Measurements from ENCODE around the gene CDH8. TPM values are rescaled to one million over a fixed set of nuclear protein-coding genes. Genes with fewer than 3 reads are reported as not detected.

CDH8 gene
- total RNA-seq, 1 donor from 2014 or later: 0.98 TPM

GRCh38 chr16:62058412-62058811 is 22.2 kb upstream of the CDH8 start:
- TF ChIP-seq POLR2A (IDR thresholded peaks at IDR 0.05): no peak
- TF ChIP-seq CTCF (IDR thresholded peaks at IDR 0.05): no peak
- TF ChIP-seq POLR2AphosphoS5 (IDR thresholded peaks at IDR 0.05; ENCODE audit: insufficient read depth in 1 of 2, low read depth in 1 of 2): no peak
- no peaks in the 10 kb centered on the region for H3K9me3 ChIP-seq
- H3K36me3 ChIP-seq: no peaks in the 10 kb centered on the region
- H3K4me1 ChIP-seq: no peaks in the 10 kb centered on the region
- H3K27ac ChIP-seq: no peak overlapping the region
- DNase-seq (ENCODE audit: extremely low spot score in 2 of 2): no peak
- no peaks in the 10 kb centered on the region for H3K27me3 ChIP-seq
- no peak overlapping the region for H3K4me3 ChIP-seq
- intact Hi-C loops (cut with DNase I): no loop called here

- H3K36me3 ChIP-seq: no peaks in the 10 kb centered on the region
- no peaks in the 10 kb centered on the region for H3K4me1 ChIP-seq
- no peak for DNase-seq (ENCODE audit: extremely low spot score in 2 of 2)
- H3K27ac ChIP-seq: no peak overlapping the region
- intact Hi-C loops (cut with DNase I): no loop called here
- H3K27me3 ChIP-seq: no peaks in the 10 kb centered on the region
- no peaks in the 10 kb centered on the region for H3K9me3 ChIP-seq
- TF ChIP-seq POLR2AphosphoS5 (IDR thresholded peaks at IDR 0.05; ENCODE audit: insufficient read depth in 1 of 2, low read depth in 1 of 2) (no peak), CTCF (IDR thresholded peaks at IDR 0.05) (no peak), POLR2A (IDR thresholded peaks at IDR 0.05) (no peak)
- H3K4me3 ChIP-seq: no peak overlapping the region
Measured at GRCh38 chr16:62051942-62052341, 15.7 kb upstream of the CDH8 start.

- H3K27me3 ChIP-seq: no peaks in the 10 kb centered on the region
- intact Hi-C loops (cut with DNase I): no loop called here
Measured at GRCh38 chr16:62050793-62051192, 14.6 kb upstream of the CDH8 start.

GRCh38 chr16:62046801-62047200 is 10.6 kb upstream of the CDH8 start:
- Histone ChIP-seq H3K4me3 (no peak overlapping the region), H3K27me3 (no peaks in the 10 kb centered on the region), H3K9me3 (no peaks in the 10 kb centered on the region), H3K36me3 (no peaks in the 10 kb centered on the region), H3K27ac (no peak overlapping the region), H3K4me1 (no peaks in the 10 kb centered on the region)
- no peak for TF ChIP-seq POLR2A (IDR thresholded peaks at IDR 0.05)
- TF ChIP-seq CTCF (IDR thresholded peaks at IDR 0.05): no peak
- no peak for TF ChIP-seq POLR2AphosphoS5 (IDR thresholded peaks at IDR 0.05; ENCODE audit: insufficient read depth in 1 of 2, low read depth in 1 of 2)
- no peak for DNase-seq (ENCODE audit: extremely low spot score in 2 of 2)
- intact Hi-C loops (cut with DNase I): no loop called here

More at GRCh38 chr16:62050793-62051192, 14.6 kb upstream of the CDH8 start:
- Histone ChIP-seq H3K36me3 (no peaks in the 10 kb centered on the region), H3K4me3 (no peak overlapping the region), H3K9me3 (no peaks in the 10 kb centered on the region), H3K4me1 (no peaks in the 10 kb centered on the region), H3K27ac (no peak overlapping the region)
- no peak for TF ChIP-seq POLR2AphosphoS5 (IDR thresholded peaks at IDR 0.05; ENCODE audit: insufficient read depth in 1 of 2, low read depth in 1 of 2)
- no peak for TF ChIP-seq POLR2A (IDR thresholded peaks at IDR 0.05)
- TF ChIP-seq CTCF (IDR thresholded peaks at IDR 0.05): no peak
- DNase-seq (ENCODE audit: extremely low spot score in 2 of 2): no peak

- Histone ChIP-seq H3K36me3 (no peaks in the 10 kb centered on the region), H3K4me3 (no peak overlapping the region), H3K27ac (no peak overlapping the region), H3K27me3 (no peaks in the 10 kb centered on the region), H3K9me3 (no peaks in the 10 kb centered on the region), H3K4me1 (no peaks in the 10 kb centered on the region)
- DNase-seq (ENCODE audit: extremely low spot score in 2 of 2): no peak
- intact Hi-C loops (cut with DNase I): no loop called here
- TF ChIP-seq CTCF (IDR thresholded peaks at IDR 0.05) (no peak), POLR2AphosphoS5 (IDR thresholded peaks at IDR 0.05; ENCODE audit: insufficient read depth in 1 of 2, low read depth in 1 of 2) (no peak), POLR2A (IDR thresholded peaks at IDR 0.05) (no peak)
Measured at GRCh38 chr16:62041401-62041800, 5.2 kb upstream of the CDH8 start.

Data from vagina (tissue), 2 donors.